ENCODE results near the gene SPON1. TPM values are rescaled to one million over a fixed set of nuclear protein-coding genes. Genes with fewer than 3 reads are reported as not detected.

SPON1 gene
- total RNA-seq, 4 donors from 2014 or later = 80.2 to 141 (median 103) TPM

DNA sequence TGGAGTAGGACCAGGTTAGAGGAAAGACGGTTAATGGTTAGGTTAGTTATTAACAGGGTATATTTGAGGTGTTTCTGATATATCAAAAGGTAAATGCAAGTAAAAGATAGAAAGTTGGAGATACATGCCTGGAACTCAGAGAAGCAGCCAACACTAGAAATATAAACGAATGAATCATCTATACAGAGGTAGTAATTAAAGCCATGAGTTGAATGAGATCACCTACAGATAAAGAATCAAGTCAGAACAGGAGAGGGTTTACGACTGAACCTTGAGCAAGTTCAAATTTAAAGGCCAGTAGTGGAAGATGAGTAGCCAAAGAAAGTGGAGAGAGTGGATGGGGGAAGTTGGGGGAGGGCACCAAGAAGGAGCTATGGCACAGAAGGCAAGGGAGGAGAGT, 73.9 kb downstream of the SPON1 start:
- TF ChIP-seq, protein P1, sequence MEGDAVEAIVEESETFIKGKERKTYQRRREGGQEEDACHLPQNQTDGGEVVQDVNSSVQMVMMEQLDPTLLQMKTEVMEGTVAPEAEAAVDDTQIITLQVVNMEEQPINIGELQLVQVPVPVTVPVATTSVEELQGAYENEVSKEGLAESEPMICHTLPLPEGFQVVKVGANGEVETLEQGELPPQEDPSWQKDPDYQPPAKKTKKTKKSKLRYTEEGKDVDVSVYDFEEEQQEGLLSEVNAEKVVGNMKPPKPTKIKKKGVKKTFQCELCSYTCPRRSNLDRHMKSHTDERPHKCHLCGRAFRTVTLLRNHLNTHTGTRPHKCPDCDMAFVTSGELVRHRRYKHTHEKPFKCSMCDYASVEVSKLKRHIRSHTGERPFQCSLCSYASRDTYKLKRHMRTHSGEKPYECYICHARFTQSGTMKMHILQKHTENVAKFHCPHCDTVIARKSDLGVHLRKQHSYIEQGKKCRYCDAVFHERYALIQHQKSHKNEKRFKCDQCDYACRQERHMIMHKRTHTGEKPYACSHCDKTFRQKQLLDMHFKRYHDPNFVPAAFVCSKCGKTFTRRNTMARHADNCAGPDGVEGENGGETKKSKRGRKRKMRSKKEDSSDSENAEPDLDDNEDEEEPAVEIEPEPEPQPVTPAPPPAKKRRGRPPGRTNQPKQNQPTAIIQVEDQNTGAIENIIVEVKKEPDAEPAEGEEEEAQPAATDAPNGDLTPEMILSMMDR (IDR thresholded peaks at IDR 0.05) = no peak
- DNase-seq (ENCODE audit: low spot score) = no peak
- no peak for ATAC-seq (ENCODE audit: low FRiP score)

DNA sequence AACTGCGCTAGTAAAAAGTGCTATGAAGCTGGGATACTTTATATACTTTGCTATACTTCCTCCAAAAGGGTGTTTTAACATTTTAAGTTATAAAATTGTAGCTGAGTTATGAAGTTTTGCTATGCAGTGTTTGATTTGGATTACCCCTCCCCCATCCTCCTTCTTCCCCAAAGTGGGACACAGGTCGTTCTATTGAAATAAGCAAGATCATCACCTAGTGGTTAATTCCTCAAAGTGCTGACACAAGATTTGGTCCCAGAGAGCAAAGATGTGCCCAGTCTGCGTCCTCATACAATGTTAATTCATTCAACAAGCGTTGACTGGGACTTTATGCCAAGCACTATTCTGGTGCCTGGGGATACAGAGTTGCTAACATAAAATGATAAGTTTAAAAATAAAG, 78.5 kb downstream of the SPON1 start:
- TF ChIP-seq, protein P1 (IDR thresholded peaks at IDR 0.05) = no peak

DNA sequence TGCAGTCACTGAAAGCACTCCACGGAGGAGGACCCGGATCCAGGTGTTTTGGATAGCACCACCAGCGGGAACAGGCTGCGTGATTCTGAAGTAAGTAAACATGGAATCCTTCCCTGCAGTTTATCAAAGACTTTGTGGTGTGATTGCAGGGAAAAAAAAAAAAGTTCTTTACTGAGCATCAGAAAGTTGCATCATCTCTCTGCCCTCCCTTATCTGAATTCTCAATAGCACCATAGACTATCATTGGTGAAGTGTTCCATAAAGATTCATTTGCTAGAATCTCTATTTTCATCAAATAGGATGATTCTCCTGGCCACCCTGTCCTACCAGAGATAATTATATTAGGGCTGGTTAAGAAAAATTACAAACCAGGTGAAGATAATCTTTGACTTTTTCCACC, 79.0 kb downstream of the SPON1 start:
- TF ChIP-seq, protein P1 (IDR thresholded peaks at IDR 0.05) = no peak
- DNase-seq (ENCODE audit: low spot score) (no peak), ATAC-seq (ENCODE audit: low FRiP score) (no peak)

More for the DNA sequence above, 78.5 kb downstream of the SPON1 start:
- DNase-seq (ENCODE audit: low spot score) (no peak), ATAC-seq (ENCODE audit: low FRiP score) (no peak)

DNA sequence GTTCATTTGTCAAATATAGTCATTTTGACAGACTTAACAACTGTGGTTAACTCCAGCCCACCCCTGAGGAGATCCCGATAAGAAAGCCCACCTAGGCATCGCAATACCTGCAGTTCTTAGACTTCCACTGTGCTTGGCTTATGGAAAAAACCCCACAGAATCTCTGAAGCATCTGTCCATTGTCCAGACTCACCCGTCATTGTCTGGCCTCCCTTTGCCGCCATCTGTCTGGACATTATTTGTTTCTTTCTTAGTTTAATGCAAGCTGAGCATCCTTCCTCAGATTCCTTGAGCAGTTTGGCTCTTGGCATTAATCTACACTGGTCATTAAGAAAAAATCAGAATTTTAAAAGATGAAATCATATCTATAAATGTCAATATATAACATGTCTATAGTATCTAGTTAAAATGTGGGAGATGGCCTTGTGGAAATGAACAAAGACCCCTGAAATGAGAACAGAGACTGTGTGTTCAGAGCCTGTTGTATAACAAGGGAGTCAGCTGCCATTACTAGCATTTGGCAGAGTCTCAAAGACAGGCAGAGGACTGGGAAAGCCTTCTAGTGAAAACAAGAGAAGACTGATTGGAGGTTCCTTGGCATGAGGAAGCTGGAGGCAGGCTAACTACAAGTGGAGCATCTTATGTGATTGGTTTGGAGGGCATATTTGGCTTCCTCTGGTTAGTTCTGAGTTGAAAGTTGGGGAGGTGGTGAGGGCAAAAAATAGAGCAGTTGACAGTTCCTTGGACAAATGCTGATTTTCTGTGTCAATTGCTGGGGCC, 80.4 kb downstream of the SPON1 start:
- no peak for ATAC-seq (ENCODE audit: low FRiP score)
- no peak for DNase-seq (ENCODE audit: low spot score)
- TF ChIP-seq, protein P1 (IDR thresholded peaks at IDR 0.05) = no peak

DNA sequence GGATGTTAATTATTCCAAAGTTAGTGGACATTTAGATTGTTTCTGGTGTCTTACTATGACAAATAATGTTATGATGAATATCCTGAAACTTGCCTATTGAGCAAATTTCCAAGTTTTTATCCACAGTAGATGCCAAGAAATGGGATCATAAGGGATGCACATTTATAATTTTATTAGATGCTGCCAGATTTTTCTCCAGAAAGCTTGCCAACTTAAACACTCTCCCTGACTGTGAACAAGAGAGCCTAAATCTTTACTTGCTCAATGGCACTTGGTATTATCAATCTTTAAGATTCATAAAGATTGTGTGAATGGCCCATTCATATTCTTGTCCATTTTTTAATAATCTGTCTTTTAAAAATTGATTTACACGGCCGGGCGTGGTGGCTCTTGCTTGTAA, 82.4 kb downstream of the SPON1 start:
- TF ChIP-seq, protein P1 (IDR thresholded peaks at IDR 0.05) = no peak
- ATAC-seq (ENCODE audit: low FRiP score) (no peak), DNase-seq (ENCODE audit: low spot score) (no peak)

DNA sequence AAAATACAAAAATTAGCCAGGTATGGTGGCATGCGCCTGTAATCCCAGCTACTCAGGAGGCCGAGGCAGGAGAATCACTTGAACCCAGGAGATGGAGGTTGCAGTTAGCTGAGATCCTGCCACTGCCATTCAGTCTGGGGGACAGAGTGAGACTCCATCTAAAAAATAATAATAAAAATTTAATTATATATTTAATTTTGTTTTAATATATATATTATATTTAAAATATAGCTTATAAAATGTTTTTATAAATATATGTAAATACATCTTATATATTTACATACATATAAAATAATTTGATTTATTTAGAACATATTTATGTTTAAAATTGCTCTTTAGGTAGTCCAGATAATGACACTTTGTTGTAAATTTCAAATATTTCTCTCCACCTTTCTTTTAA, 82.9 kb downstream of the SPON1 start:
- DNase-seq (ENCODE audit: low spot score) = no peak
- no peak for ATAC-seq (ENCODE audit: low FRiP score)
- TF ChIP-seq, protein P1 (IDR thresholded peaks at IDR 0.05) = no peak

DNA sequence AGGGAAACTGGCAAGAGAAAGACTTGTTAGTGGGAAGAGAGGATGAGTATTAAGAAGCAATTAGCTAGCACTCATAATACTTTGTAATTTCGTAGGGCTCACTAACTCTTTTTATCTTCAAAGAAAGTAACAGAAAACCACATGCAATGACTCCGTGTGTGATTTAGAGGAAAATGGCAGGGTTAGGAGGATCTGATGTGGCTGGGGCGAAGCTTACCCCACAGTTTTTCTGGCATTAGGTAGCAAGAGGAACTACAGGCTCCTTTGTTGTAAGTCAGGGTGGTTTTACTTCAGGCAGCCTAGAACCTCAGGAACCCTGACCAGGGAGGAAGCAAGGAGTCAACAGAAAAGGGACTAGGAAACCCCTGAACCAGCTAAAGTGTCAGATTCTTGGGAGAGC, 89.7 kb downstream of the SPON1 start:
- TF ChIP-seq, protein P1 (IDR thresholded peaks at IDR 0.05) = no peak
- ATAC-seq (ENCODE audit: low FRiP score) = no peak
- DNase-seq (ENCODE audit: low spot score) = no peak
